Transverse colon (tissue), 4 donors: Measurements from ENCODE around the gene CEP120.

ENCODE experiments used
- CTCF ChIP-seq, 5 experiments: fragments of 200-600 bp in 3 of 5; fragments of 450-650 bp in 2 of 5; sonication (generic) in 3 of 5; IDR thresholded peaks; 1 replicate in 2 of 5; 2 replicates in 3 of 5; pipeline ENCODE4 v1.5.1; 2016 to 2017; ENCODE audit warnings: antibody characterized with exemption in 5 of 5, inconsistent platforms in 3 of 5, mild to moderate bottlenecking in 2 of 5, moderate library complexity in 1 of 5
- EP300 ChIP-seq: sonication (generic); formaldehyde crosslinking; IDR thresholded peaks from one replicate; pipeline ENCODE4 v1.6.1; 2017; ENCODE audit warnings: antibody characterized with exemption, low read depth
- POLR2A ChIP-seq: fragments of 450-650 bp; IDR thresholded peaks from one replicate; pipeline ENCODE4 v1.6.1; 2016; ENCODE audit warnings: antibody characterized with exemption, mild to moderate bottlenecking, moderate library complexity
- POLR2AphosphoS5 ChIP-seq, 3 donors: sonication (generic); formaldehyde crosslinking; IDR thresholded peaks; one replicate each; pipeline ENCODE4 v1.6.1; 2016; ENCODE audit warnings: antibody characterized with exemption in 3 of 3

GRCh38 chr5:123421773-123422172 is 1.4 kb downstream of the CEP120 start:
- TF ChIP-seq CTCF (IDR thresholded peaks at IDR 0.05) (no peak), POLR2AphosphoS5 (IDR thresholded peaks at IDR 0.05) (no peak), POLR2A (no peak), EP300 (no peak)
